ENCODE data around the gene SPATA9. TPM values are rescaled to one million over a fixed set of nuclear protein-coding genes. Genes with fewer than 3 reads are reported as not detected.

SPATA9 gene
- total and polyA plus RNA-seq, 2 of the 8 experiments (the other 6 are each of a cell fraction or from before 2014, with no cell fraction given) = not detected

- TF ChIP-seq SIRT6 (IDR thresholded peaks at IDR 0.05; ENCODE audit: low read length) = no peak
- TF ChIP-seq, protein P1, sequence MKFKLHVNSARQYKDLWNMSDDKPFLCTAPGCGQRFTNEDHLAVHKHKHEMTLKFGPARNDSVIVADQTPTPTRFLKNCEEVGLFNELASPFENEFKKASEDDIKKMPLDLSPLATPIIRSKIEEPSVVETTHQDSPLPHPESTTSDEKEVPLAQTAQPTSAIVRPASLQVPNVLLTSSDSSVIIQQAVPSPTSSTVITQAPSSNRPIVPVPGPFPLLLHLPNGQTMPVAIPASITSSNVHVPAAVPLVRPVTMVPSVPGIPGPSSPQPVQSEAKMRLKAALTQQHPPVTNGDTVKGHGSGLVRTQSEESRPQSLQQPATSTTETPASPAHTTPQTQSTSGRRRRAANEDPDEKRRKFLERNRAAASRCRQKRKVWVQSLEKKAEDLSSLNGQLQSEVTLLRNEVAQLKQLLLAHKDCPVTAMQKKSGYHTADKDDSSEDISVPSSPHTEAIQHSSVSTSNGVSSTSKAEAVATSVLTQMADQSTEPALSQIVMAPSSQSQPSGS (IDR thresholded peaks at IDR 0.05; ENCODE audit: low read length) = no peak
Observed at GRCh38 chr5:95669985-95670384, 12.8 kb downstream of the SPATA9 start (continued).
